ENCODE data around the gene FER1L5.
"Not testable (repeated sequence)": the region's sequence is repeated elsewhere in the genome, so short reads cannot be mapped to it uniquely, and the experiment has no call there.

DNA sequence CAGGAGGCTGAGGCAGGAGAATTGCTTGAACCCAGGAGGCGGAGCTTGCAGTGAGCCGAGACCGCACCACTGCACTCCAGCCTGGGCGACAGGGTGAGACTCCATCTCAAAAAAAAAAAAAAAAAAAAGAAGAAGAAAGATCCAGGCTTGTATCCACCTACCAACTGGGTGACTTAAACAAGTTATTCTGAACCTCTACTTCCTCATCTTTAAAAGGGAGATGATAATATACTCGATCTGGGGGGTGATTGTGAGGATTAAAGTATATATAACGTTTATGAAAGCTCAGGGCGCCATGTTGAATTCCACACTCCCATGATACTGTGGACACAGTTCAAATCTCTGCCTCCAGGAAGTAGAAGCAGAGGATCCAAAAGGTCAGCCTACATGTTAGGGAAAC lies 12.2 kb downstream of the FER1L5 start:
- TF ChIP-seq, protein P1, sequence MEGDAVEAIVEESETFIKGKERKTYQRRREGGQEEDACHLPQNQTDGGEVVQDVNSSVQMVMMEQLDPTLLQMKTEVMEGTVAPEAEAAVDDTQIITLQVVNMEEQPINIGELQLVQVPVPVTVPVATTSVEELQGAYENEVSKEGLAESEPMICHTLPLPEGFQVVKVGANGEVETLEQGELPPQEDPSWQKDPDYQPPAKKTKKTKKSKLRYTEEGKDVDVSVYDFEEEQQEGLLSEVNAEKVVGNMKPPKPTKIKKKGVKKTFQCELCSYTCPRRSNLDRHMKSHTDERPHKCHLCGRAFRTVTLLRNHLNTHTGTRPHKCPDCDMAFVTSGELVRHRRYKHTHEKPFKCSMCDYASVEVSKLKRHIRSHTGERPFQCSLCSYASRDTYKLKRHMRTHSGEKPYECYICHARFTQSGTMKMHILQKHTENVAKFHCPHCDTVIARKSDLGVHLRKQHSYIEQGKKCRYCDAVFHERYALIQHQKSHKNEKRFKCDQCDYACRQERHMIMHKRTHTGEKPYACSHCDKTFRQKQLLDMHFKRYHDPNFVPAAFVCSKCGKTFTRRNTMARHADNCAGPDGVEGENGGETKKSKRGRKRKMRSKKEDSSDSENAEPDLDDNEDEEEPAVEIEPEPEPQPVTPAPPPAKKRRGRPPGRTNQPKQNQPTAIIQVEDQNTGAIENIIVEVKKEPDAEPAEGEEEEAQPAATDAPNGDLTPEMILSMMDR (IDR thresholded peaks at IDR 0.05 in 2 of 3, conservative IDR thresholded peaks at IDR 0.05 in 1 of 3; ENCODE audit: insufficient read depth in 2 of 3, low read depth in 1 of 3, low read length in 3 of 3): not testable (repeated sequence)
- not testable (repeated sequence) for TF ChIP-seq TBP (optimal IDR thresholded peaks at IDR 0.05; ENCODE audit: low read depth, low read length); RFX5 (IDR thresholded peaks at IDR 0.05; ENCODE audit: low read depth, low read length); EZH2 (IDR thresholded peaks at IDR 0.05; ENCODE audit: borderline replicate concordance, low read depth, low read length); POLR2AphosphoS5 (IDR thresholded peaks at IDR 0.05; ENCODE audit: control insufficient read depth, insufficient read depth, low read depth, low read length); CREM (IDR thresholded peaks at IDR 0.05; ENCODE audit: low read depth); PRMT5 (CRISPR knock-in tag; IDR thresholded peaks at IDR 0.05); ATF7 (IDR thresholded peaks at IDR 0.05); ZNF124 (CRISPR knock-in tag; IDR thresholded peaks at IDR 0.05); MYC (IDR thresholded peaks at IDR 0.05; ENCODE audit: low read depth, low read length); MYC (CRISPR knock-in tag; IDR thresholded peaks at IDR 0.05; ENCODE audit: borderline replicate concordance, low read depth)
- TF ChIP-seq, protein P2, sequence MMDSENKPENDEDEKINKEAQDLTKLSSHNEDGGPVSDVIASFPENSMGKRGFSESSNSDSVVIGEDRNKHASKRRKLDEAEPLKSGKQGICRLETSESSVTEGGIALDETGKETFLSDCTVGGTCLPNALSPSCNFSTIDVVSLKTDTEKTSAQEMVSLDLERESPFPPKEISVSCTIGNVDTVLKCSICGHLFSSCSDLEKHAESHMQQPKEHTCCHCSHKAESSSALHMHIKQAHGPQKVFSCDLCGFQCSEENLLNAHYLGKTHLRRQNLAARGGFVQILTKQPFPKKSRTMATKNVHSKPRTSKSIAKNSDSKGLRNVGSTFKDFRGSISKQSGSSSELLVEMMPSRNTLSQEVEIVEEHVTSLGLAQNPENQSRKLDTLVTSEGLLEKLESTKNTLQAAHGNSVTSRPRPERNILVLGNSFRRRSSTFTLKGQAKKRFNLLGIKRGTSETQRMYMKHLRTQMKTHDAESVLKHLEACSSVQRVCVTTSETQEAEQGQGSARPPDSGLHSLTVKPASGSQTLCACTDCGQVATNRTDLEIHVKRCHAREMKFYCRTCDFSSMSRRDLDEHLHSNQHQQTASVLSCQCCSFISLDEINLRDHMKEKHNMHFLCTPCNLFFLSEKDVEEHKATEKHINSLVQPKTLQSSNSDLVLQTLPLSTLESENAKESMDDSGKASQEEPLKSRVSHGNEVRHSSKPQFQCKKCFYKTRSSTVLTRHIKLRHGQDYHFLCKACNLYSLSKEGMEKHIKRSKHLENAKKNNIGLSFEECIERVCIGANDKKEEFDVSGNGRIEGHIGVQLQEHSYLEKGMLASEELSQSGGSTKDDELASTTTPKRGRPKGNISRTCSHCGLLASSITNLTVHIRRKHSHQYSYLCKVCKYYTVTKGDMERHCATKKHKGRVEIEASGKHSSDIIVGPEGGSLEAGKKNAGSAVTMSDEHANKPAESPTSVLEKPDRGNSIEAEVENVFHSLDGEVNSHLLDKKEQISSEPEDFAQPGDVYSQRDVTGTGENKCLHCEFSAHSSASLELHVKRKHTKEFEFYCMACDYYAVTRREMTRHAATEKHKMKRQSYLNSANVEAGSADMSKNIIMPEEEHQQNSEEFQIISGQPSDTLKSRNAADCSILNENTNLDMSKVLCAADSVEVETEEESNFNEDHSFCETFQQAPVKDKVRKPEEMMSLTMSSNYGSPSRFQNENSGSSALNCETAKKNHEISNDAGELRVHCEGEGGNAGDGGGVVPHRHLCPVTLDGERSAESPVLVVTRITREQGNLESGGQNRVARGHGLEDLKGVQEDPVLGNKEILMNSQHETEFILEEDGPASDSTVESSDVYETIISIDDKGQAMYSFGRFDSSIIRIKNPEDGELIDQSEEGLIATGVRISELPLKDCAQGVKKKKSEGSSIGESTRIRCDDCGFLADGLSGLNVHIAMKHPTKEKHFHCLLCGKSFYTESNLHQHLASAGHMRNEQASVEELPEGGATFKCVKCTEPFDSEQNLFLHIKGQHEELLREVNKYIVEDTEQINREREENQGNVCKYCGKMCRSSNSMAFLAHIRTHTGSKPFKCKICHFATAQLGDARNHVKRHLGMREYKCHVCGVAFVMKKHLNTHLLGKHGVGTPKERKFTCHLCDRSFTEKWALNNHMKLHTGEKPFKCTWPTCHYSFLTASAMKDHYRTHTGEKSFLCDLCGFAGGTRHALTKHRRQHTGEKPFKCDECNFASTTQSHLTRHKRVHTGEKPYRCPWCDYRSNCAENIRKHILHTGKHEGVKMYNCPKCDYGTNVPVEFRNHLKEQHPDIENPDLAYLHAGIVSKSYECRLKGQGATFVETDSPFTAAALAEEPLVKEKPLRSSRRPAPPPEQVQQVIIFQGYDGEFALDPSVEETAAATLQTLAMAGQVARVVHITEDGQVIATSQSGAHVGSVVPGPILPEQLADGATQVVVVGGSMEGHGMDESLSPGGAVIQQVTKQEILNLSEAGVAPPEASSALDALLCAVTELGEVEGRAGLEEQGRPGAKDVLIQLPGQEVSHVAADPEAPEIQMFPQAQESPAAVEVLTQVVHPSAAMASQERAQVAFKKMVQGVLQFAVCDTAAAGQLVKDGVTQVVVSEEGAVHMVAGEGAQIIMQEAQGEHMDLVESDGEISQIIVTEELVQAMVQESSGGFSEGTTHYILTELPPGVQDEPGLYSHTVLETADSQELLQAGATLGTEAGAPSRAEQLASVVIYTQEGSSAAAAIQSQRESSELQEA (IDR thresholded peaks at IDR 0.05; ENCODE audit: low read depth): not testable (repeated sequence)
- TF ChIP-seq, protein P3, sequence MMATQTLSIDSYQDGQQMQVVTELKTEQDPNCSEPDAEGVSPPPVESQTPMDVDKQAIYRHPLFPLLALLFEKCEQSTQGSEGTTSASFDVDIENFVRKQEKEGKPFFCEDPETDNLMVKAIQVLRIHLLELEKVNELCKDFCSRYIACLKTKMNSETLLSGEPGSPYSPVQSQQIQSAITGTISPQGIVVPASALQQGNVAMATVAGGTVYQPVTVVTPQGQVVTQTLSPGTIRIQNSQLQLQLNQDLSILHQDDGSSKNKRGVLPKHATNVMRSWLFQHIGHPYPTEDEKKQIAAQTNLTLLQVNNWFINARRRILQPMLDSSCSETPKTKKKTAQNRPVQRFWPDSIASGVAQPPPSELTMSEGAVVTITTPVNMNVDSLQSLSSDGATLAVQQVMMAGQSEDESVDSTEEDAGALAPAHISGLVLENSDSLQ (IDR thresholded peaks at IDR 0.05): not testable (repeated sequence)
